Measurements from ENCODE around the gene CD3D.

The CD3D gene

DNA sequence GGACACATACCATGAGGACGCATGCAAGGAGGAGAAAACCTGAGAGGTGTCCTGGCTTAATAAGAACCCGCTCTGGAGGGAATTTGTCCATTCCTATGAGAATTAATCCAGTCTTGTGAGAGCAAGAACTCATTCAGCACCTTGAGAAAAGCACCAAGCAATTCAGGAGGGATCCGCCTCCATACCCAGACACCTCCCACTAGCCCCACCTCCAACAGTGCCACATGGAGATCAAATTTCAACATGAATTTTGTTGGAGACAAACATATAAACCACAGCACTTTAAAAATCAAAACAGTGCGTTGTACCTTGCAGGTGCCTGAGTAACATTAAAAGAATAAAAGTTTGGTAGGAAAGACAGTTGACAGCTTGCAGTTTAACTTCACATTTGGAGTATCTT, 28.3 kb upstream of the CD3D start:
- H3K9me2 ChIP-seq (replicated peaks; ENCODE audit: insufficient read depth, low read length): no peaks in the 10 kb centered on the region
- no peaks in the 10 kb centered on the region for H3F3A ChIP-seq (ENCODE audit: insufficient read depth)
- H3K79me2 ChIP-seq (ENCODE audit: insufficient read depth, low read length): no peaks in the 10 kb centered on the region
- H3K27me3 ChIP-seq (ENCODE audit: low read length): no peaks in the 10 kb centered on the region
- no peaks in the 10 kb centered on the region for H3K9me3 ChIP-seq (ENCODE audit: insufficient read depth, low read length)
- no peak overlapping the region for H3K27ac ChIP-seq (ENCODE audit: low read depth, low read length)
- H3K4me2 ChIP-seq (ENCODE audit: low read depth, low read length, poor library complexity, severe bottlenecking): no peak overlapping the region
- H3K4me3 ChIP-seq (ENCODE audit: insufficient read depth, low read length, poor library complexity, severe bottlenecking): no peak overlapping the region
- peaks cover 42% of the 10 kb centered on the region for H3K36me3 ChIP-seq (ENCODE audit: low read length)
- no peak overlapping the region for H2AFZ ChIP-seq (ENCODE audit: low read depth, low read length, severe bottlenecking)
- TF ChIP-seq, protein P1, sequence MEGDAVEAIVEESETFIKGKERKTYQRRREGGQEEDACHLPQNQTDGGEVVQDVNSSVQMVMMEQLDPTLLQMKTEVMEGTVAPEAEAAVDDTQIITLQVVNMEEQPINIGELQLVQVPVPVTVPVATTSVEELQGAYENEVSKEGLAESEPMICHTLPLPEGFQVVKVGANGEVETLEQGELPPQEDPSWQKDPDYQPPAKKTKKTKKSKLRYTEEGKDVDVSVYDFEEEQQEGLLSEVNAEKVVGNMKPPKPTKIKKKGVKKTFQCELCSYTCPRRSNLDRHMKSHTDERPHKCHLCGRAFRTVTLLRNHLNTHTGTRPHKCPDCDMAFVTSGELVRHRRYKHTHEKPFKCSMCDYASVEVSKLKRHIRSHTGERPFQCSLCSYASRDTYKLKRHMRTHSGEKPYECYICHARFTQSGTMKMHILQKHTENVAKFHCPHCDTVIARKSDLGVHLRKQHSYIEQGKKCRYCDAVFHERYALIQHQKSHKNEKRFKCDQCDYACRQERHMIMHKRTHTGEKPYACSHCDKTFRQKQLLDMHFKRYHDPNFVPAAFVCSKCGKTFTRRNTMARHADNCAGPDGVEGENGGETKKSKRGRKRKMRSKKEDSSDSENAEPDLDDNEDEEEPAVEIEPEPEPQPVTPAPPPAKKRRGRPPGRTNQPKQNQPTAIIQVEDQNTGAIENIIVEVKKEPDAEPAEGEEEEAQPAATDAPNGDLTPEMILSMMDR (IDR thresholded peaks at IDR 0.05; ENCODE audit: insufficient read depth, low read length, poor library complexity, severe bottlenecking): no peak
- TF ChIP-seq EZH2phosphoT487 (conservative IDR thresholded peaks at IDR 0.05; ENCODE audit: low read length): no peak
- no peak overlapping the region for H3K9ac ChIP-seq (ENCODE audit: low read length)
- no peaks in the 10 kb centered on the region for H4K20me1 ChIP-seq (ENCODE audit: low read depth, low read length)

- no peak overlapping the region for H3K27ac ChIP-seq (ENCODE audit: low read depth, low read length)
- peaks cover 37% of the 10 kb centered on the region for H3K79me2 ChIP-seq (ENCODE audit: insufficient read depth, low read length)
- no peak overlapping the region for H3K4me2 ChIP-seq (ENCODE audit: low read depth, low read length, poor library complexity, severe bottlenecking)
- no peak overlapping the region for H2AFZ ChIP-seq (ENCODE audit: low read depth, low read length, severe bottlenecking)
- H3K9ac ChIP-seq (ENCODE audit: low read length): no peak overlapping the region
- H4K20me1 ChIP-seq (ENCODE audit: low read depth, low read length): no peaks in the 10 kb centered on the region
- no peaks in the 10 kb centered on the region for H3K27me3 ChIP-seq (ENCODE audit: low read length)
- H3K9me3 ChIP-seq (ENCODE audit: insufficient read depth, low read length): no peaks in the 10 kb centered on the region
- H3K9me2 ChIP-seq (replicated peaks; ENCODE audit: insufficient read depth, low read length): no peaks in the 10 kb centered on the region
- H3K4me3 ChIP-seq (ENCODE audit: insufficient read depth, low read length, poor library complexity, severe bottlenecking): no peak overlapping the region
- no peak for TF ChIP-seq EZH2phosphoT487 (conservative IDR thresholded peaks at IDR 0.05; ENCODE audit: low read length)
- TF ChIP-seq, protein P1 (IDR thresholded peaks at IDR 0.05; ENCODE audit: insufficient read depth, low read length, poor library complexity, severe bottlenecking): no peak
- H3K36me3 ChIP-seq (ENCODE audit: low read length): peaks cover 36% of the 10 kb centered on the region
- H3F3A ChIP-seq (ENCODE audit: insufficient read depth): no peaks in the 10 kb centered on the region
These were observed 23.8 kb upstream of the CD3D start for GRCh38 chr11:118366287-118366686.

DNA sequence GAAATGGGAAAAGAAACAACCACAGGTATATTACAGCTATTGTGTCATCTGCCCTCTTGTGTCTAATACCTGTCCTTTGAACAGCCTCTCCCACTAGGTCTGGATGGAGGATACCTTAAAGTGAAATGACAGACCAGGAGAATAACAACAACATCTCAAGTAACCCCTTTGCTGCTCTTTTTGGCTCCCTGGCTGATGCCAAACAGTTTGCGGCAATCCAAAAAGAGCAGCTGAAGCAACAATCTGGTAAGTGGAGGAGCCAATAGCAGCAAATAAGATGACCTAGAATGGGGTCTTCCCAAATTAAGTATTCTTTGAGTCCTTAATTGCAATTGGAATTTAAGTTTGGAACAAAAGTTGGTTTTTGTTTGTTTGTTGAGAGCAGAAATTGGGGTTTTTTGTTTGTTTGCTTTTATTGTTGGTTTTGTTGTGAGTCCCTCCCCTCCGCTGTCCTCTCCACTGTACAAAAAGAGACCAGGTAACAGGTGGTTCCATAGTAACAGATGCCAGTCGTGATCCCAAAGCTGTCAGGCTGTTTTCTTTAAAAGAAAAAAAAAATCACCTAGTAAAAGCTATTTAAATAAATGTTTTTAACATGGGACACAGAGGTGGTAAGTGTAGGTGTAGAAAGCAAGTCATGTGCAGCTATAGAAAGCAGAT, 22.6 kb upstream of the CD3D start:
- peaks cover 49% of the 10 kb centered on the region for H3K79me2 ChIP-seq (ENCODE audit: insufficient read depth, low read length)
- no peak overlapping the region for H2AFZ ChIP-seq (ENCODE audit: low read depth, low read length, severe bottlenecking)
- no peaks in the 10 kb centered on the region for H3K9me3 ChIP-seq (ENCODE audit: insufficient read depth, low read length)
- H3F3A ChIP-seq (ENCODE audit: insufficient read depth): no peaks in the 10 kb centered on the region
- H4K20me1 ChIP-seq (ENCODE audit: low read depth, low read length): peaks cover 3% of the 10 kb centered on the region; the same call in 1 of the 2 replicates
- H3K4me2 ChIP-seq (ENCODE audit: low read depth, low read length, poor library complexity, severe bottlenecking): no peak overlapping the region
- no peak overlapping the region for H3K9ac ChIP-seq (ENCODE audit: low read length)
- H3K36me3 ChIP-seq (ENCODE audit: low read length): peaks cover 33% of the 10 kb centered on the region
- H3K27ac ChIP-seq (ENCODE audit: low read depth, low read length): no peak overlapping the region
- TF ChIP-seq EZH2phosphoT487 (conservative IDR thresholded peaks at IDR 0.05; ENCODE audit: low read length): no peak
- TF ChIP-seq, protein P1 (IDR thresholded peaks at IDR 0.05; ENCODE audit: insufficient read depth, low read length, poor library complexity, severe bottlenecking): no peak
- no peaks in the 10 kb centered on the region for H3K9me2 ChIP-seq (replicated peaks; ENCODE audit: insufficient read depth, low read length)
- no peaks in the 10 kb centered on the region for H3K27me3 ChIP-seq (ENCODE audit: low read length)
- no peak overlapping the region for H3K4me3 ChIP-seq (ENCODE audit: insufficient read depth, low read length, poor library complexity, severe bottlenecking)
